ENCODE data around the gene IGDCC3. TPM values are rescaled to one million over a fixed set of nuclear protein-coding genes. Genes with fewer than 3 reads are reported as not detected.

The IGDCC3 gene
- total RNA-seq, 1 experiment from 2014 or later: 53.5 TPM

GRCh38 chr15:65304381-65305149, 73.2 kb downstream of the IGDCC3 start, which contains the start of gene RNU5B-1 (continued):
- TF ChIP-seq ZNF425 (CRISPR knock-in tag; conservative IDR thresholded peaks at IDR 0.05) (peak; percentile 98), SP1 (CRISPR knock-in tag; conservative IDR thresholded peaks at IDR 0.05) (peak; percentile 85), NFYB (CRISPR knock-in tag; conservative IDR thresholded peaks at IDR 0.05; ENCODE audit: low read depth) (0 out of 2 replicates have a peak, but pooled peaks have one; percentile 38), ZNF121 (CRISPR knock-in tag; IDR thresholded peaks at IDR 0.05) (no peak), KAT7 (CRISPR knock-in tag; IDR thresholded peaks at IDR 0.05; ENCODE audit: borderline replicate concordance) (peak; percentile 65; the same call in 1 of the 2 replicates), FOXP4 (CRISPR knock-in tag; IDR thresholded peaks at IDR 0.05) (no peak), EMX1 (CRISPR knock-in tag; IDR thresholded peaks at IDR 0.05) (peak; percentile 98), JUN (CRISPR knock-in tag; IDR thresholded peaks at IDR 0.05) (peak; percentile 70; the same call in 1 of the 2 replicates), USF1 (CRISPR knock-in tag; IDR thresholded peaks at IDR 0.05) (peak; percentile 49), NR3C1 (CRISPR knock-in tag; conservative IDR thresholded peaks at IDR 0.05; ENCODE audit: low read depth) (no peak), CREM (CRISPR knock-in tag; IDR thresholded peaks at IDR 0.05) (peak; percentile 84; the same call in 1 of the 2 replicates), ZNF219 (CRISPR knock-in tag; IDR thresholded peaks at IDR 0.05; ENCODE audit: borderline replicate concordance) (no peak; the same call in 1 of the 2 replicates), E2F1 (CRISPR knock-in tag; IDR thresholded peaks at IDR 0.05) (peak; percentile 75; the same call in 1 of the 2 replicates), ZSCAN18 (CRISPR knock-in tag; IDR thresholded peaks at IDR 0.05) (no peak), USF2 (CRISPR knock-in tag; IDR thresholded peaks at IDR 0.05) (no peak), STAT6 (CRISPR knock-in tag; conservative IDR thresholded peaks at IDR 0.05; ENCODE audit: low read depth) (no peak), NR2C2 (CRISPR knock-in tag; IDR thresholded peaks at IDR 0.05) (0 out of 2 replicates have a peak, but pooled peaks have one; percentile 27), RELA (CRISPR knock-in tag; IDR thresholded peaks at IDR 0.05; ENCODE audit: borderline replicate concordance) (no peak), JAZF1 (CRISPR knock-in tag; IDR thresholded peaks at IDR 0.05) (peak; percentile 74; the same call in 1 of the 2 replicates), ZBTB21 (CRISPR knock-in tag; IDR thresholded peaks at IDR 0.05; ENCODE audit: borderline replicate concordance) (no peak), ZNF671 (CRISPR knock-in tag; IDR thresholded peaks at IDR 0.05) (peak; percentile 96), ZNF416 (CRISPR knock-in tag; IDR thresholded peaks at IDR 0.05) (peak; percentile 94), ATF6 (CRISPR knock-in tag; IDR thresholded peaks at IDR 0.05) (no peak), ERG (CRISPR knock-in tag; IDR thresholded peaks at IDR 0.05) (peak; percentile 95)
